VCaP (cell line): ENCODE data around the gene PRR20G.
"Not testable (repeated sequence)": the region's sequence is repeated elsewhere in the genome, so short reads cannot be mapped to it uniquely, and the experiment has no call there.

Experiments used
- H3K27ac ChIP-seq: fragments of 450-650 bp; 2 replicates; pipeline ENCODE4 v1.5.1; 2017
- CTCF ChIP-seq: fragments of 450-650 bp; conservative IDR thresholded peaks from 2 replicates; pipeline ENCODE4 v1.5.1; 2017; ENCODE audit warnings: mild to moderate bottlenecking, moderate library complexity

The PRR20G gene

GRCh38 chr3:127299276-127299675, 11.4 kb upstream of the PRR20G start:
- H3K27ac ChIP-seq, result no peak overlapping the region
- TF ChIP-seq CTCF, result no peak

GRCh38 chr3:127296959-127297358, 9.1 kb upstream of the PRR20G start:
- H3K27ac ChIP-seq, result no peak overlapping the region
- no peak for TF ChIP-seq CTCF

- H3K27ac ChIP-seq, result no peak overlapping the region
- TF ChIP-seq CTCF, result no peak
These were observed 8.3 kb upstream of the PRR20G start for GRCh38 chr3:127296166-127296565.

- not testable (repeated sequence) for H3K27ac ChIP-seq
These were observed 5.8 kb upstream of the PRR20G start for GRCh38 chr3:127293650-127294049.

- no peak overlapping the region for H3K27ac ChIP-seq
- TF ChIP-seq CTCF, result no peak
These were observed 3.8 kb upstream of the PRR20G start for GRCh38 chr3:127291611-127292010.

- TF ChIP-seq CTCF, result no peak
- no peak overlapping the region for H3K27ac ChIP-seq
These were observed 3.3 kb upstream of the PRR20G start for GRCh38 chr3:127291114-127291513.

GRCh38 chr3:127289706-127290575, 2.1 kb upstream of the PRR20G start:
- no peak overlapping the region for H3K27ac ChIP-seq
- TF ChIP-seq CTCF, result no peak

GRCh38 chr3:127288921-127289705, 1.3 kb upstream of the PRR20G start:
- no peak; the same call in 1 of the 2 replicates for TF ChIP-seq CTCF

More at GRCh38 chr3:127288921-127289705, 1.3 kb upstream of the PRR20G start:
- H3K27ac ChIP-seq, result no peak overlapping the region
